HEK293 (cell line): Measurements from ENCODE around the gene IFNL4.

ENCODE experiments used
- EGR2 ChIP-seq: fragments of 450-650 bp; formaldehyde crosslinking; IDR thresholded peaks from 2 replicates; pipeline ENCODE4 v1.5.1; 2016; ENCODE audit warnings: low read depth, missing biosample characterization, missing genetic modification characterization
- FEZF1 ChIP-seq: fragments of 450-650 bp; formaldehyde crosslinking; IDR thresholded peaks from 2 replicates; pipeline ENCODE4 v1.5.1; 2016; ENCODE audit warnings: missing biosample characterization, missing genetic modification characterization
- GLIS1 ChIP-seq: fragments of 450-650 bp; formaldehyde crosslinking; IDR thresholded peaks from 2 replicates; pipeline ENCODE4 v1.5.1; 2016; ENCODE audit warnings: missing biosample characterization, missing genetic modification characterization
- GLIS2 ChIP-seq: fragments of 450-650 bp; formaldehyde crosslinking; IDR thresholded peaks from 2 replicates; pipeline ENCODE4 v1.5.1; 2016; ENCODE audit warnings: missing biosample characterization, missing genetic modification characterization
- IKZF3 ChIP-seq: fragments of 450-650 bp; IDR thresholded peaks from 2 replicates; pipeline ENCODE4 v1.5.0; 2018; ENCODE audit warnings: missing biosample characterization, mild to moderate bottlenecking, missing genetic modification characterization, moderate library complexity
- KLF1 ChIP-seq: fragments of 450-650 bp; formaldehyde crosslinking; IDR thresholded peaks from 2 replicates; pipeline ENCODE4 v1.5.1; 2016; ENCODE audit warnings: missing biosample characterization, missing genetic modification characterization
- MEIS1 ChIP-seq: sonication (generic); formaldehyde crosslinking; IDR thresholded peaks from 2 replicates; pipeline ENCODE4 v1.8.1; 2022; ENCODE audit warnings: missing genetic modification reagents, mild to moderate bottlenecking, borderline replicate concordance
- PRDM1 ChIP-seq: fragments of 450-650 bp; formaldehyde crosslinking; IDR thresholded peaks from 2 replicates; pipeline ENCODE4; 2016; ENCODE audit warnings: missing biosample characterization, missing genetic modification characterization
- SCRT2 ChIP-seq: fragments of 450-650 bp; formaldehyde crosslinking; IDR thresholded peaks from 2 replicates; pipeline ENCODE4 v1.5.1; 2016; ENCODE audit warnings: missing biosample characterization, missing genetic modification characterization
- YY1 ChIP-seq: fragments of 450-650 bp; formaldehyde crosslinking; IDR thresholded peaks from 2 replicates; pipeline ENCODE4 v1.5.1; 2018; ENCODE audit warnings: missing biosample characterization, missing genetic modification characterization
- YY2 ChIP-seq: fragments of 450-650 bp; formaldehyde crosslinking; IDR thresholded peaks from 2 replicates; pipeline ENCODE4 v1.5.1; 2016; ENCODE audit warnings: missing biosample characterization, missing genetic modification characterization
- ZBTB7A ChIP-seq: fragments of 450-650 bp; formaldehyde crosslinking; IDR thresholded peaks from 2 replicates; pipeline ENCODE4 v1.5.1; 2016; ENCODE audit warnings: low read depth, missing biosample characterization, missing genetic modification characterization
- ZFP37 ChIP-seq: fragments of 450-650 bp; formaldehyde crosslinking; IDR thresholded peaks from 2 replicates; pipeline ENCODE4 v1.5.1; 2016; ENCODE audit warnings: missing biosample characterization, missing genetic modification characterization
- ZNF155 ChIP-seq: fragments of 450-650 bp; formaldehyde crosslinking; IDR thresholded peaks from 2 replicates; pipeline ENCODE4 v1.5.1; 2016; ENCODE audit warnings: missing biosample characterization, missing genetic modification characterization
- ZNF175 ChIP-seq: fragments of 450-650 bp; formaldehyde crosslinking; IDR thresholded peaks from 2 replicates; pipeline ENCODE4 v1.5.1; 2016; ENCODE audit warnings: missing biosample characterization, missing genetic modification characterization
- ZNF248 ChIP-seq: fragments of 450-650 bp; formaldehyde crosslinking; IDR thresholded peaks from 2 replicates; pipeline ENCODE4 v1.5.1; 2017; ENCODE audit warnings: missing biosample characterization, missing genetic modification characterization
- ZNF302 ChIP-seq: fragments of 450-650 bp; formaldehyde crosslinking; IDR thresholded peaks from 2 replicates; pipeline ENCODE4 v1.5.1; 2016; ENCODE audit warnings: missing biosample characterization, missing genetic modification characterization, low read depth
- ZNF37A ChIP-seq: fragments of 450-650 bp; IDR thresholded peaks from 2 replicates; pipeline ENCODE4 v1.5.1; 2018; ENCODE audit warnings: missing biosample characterization, missing genetic modification characterization
- ZNF391 ChIP-seq: fragments of 450-650 bp; formaldehyde crosslinking; IDR thresholded peaks from 2 replicates; pipeline ENCODE4 v1.5.1; 2016; ENCODE audit warnings: low read depth, missing biosample characterization, missing genetic modification characterization, borderline replicate concordance
- ZNF600 ChIP-seq: fragments of 450-650 bp; formaldehyde crosslinking; IDR thresholded peaks from 2 replicates; pipeline ENCODE4 v1.5.1; 2016; ENCODE audit warnings: missing biosample characterization, missing genetic modification characterization
- ZNF76 ChIP-seq: fragments of 450-650 bp; formaldehyde crosslinking; IDR thresholded peaks from 2 replicates; pipeline ENCODE4; 2016; ENCODE audit warnings: low read depth, missing biosample characterization, missing genetic modification characterization, borderline replicate concordance
- ZNF792 ChIP-seq: fragments of 450-650 bp; formaldehyde crosslinking; IDR thresholded peaks from 2 replicates; pipeline ENCODE4 v1.5.1; 2016; ENCODE audit warnings: missing biosample characterization, missing genetic modification characterization
- TF ChIP-seq, protein P1 (sequence below): fragments of 450-650 bp; formaldehyde crosslinking; IDR thresholded peaks from 2 replicates; pipeline ENCODE4 v1.5.1; 2016; ENCODE audit warnings: missing biosample characterization, missing genetic modification characterization
- TF ChIP-seq, protein P2 (sequence below): fragments of 450-650 bp; formaldehyde crosslinking; IDR thresholded peaks from 2 replicates; pipeline ENCODE4 v1.5.1; 2016; ENCODE audit warnings: missing biosample characterization, missing genetic modification characterization
- TF ChIP-seq, protein P3 (sequence below): fragments of 450-650 bp; formaldehyde crosslinking; conservative IDR thresholded peaks from 2 replicates; pipeline ENCODE4 v1.5.1; 2016; ENCODE audit warnings: low read depth, missing biosample characterization, missing genetic modification characterization
- TF ChIP-seq, protein P4 (sequence below): fragments of 450-650 bp; formaldehyde crosslinking; IDR thresholded peaks from 2 replicates; pipeline ENCODE4 v1.5.1; 2016; ENCODE audit warnings: missing biosample characterization, missing genetic modification characterization, low read depth
- TF ChIP-seq, protein P5 (sequence below): fragments of 450-650 bp; formaldehyde crosslinking; IDR thresholded peaks from 2 replicates; pipeline ENCODE4 v1.5.1; 2017; ENCODE audit warnings: missing biosample characterization, missing genetic modification characterization
- TF ChIP-seq, protein P6 (sequence below): fragments of 450-650 bp; formaldehyde crosslinking; IDR thresholded peaks from 2 replicates; pipeline ENCODE4 v1.5.1; 2017; ENCODE audit warnings: missing biosample characterization, missing genetic modification characterization

The IFNL4 gene

DNA sequence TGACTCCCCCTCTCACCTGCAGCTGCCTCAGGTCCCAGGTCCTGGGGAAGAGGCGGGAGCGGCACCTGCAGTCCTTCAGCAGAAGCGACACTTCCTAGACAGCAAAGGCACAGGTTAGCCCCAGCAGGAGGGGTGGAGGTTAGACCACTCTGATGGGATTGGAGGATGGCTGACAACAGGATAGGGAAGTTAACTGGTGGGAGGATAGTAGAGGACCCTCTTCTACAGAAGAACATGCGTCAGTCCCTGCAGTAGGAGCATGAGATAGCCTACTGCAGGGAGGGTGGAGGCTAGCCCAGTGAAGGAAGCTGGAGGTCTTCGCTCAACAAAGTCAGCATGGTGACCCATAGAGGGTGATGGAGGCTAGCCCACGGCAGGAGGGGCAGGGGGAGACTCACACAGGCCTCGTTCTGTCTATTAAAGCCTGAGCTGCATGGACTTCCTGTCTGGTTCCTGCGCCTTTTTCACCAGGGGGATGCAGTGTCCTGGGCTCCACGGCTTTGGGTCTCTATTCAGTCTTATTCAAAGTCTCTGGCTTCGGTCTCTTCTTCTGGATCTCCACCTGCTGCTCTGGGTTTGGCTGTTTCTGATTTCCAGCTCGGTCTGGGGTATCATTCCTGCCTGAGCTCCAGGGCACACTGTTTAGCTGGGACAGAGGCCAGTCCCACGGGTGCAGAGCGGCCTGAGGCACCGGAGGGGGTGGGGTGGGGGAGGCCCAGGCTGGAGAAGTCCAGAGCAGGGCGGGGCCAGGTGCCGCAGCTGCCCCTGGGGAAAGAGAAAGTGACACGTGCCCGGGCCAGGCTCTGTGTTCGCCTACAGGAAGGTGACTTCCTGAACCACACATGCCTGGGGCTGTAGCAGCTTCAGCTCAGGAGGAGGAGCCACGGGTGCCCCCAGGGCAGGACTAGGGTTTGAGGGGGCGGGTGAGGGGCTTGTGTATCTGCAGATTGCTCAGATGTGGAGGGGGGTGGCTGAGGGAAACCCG, 11.2 kb downstream of the IFNL4 start (continued):
- TF ChIP-seq ZNF600 (tag by site-specific recombination) (0 out of 2 replicates have a peak, but pooled peaks have one; percentile 11), YY1 (tag by site-specific recombination) (no peak), ZNF155 (tag by site-specific recombination) (no peak), KLF1 (peak; percentile 85), ZNF302 (tag by site-specific recombination) (no peak), GLIS2 (tag by site-specific recombination) (peak; percentile 51; the same call in 1 of the 2 replicates), EGR2 (tag by site-specific recombination) (peak; percentile 65; the same call in 1 of the 2 replicates), ZBTB7A (no peak), PRDM1 (tag by site-specific recombination) (no peak), FEZF1 (tag by site-specific recombination) (no peak), ZNF391 (no peak), IKZF3 (tag by site-specific recombination) (no peak), SCRT2 (tag by site-specific recombination) (no peak), ZNF175 (tag by site-specific recombination) (no peak), YY2 (peak; percentile 6; the same call in 1 of the 2 replicates), ZFP37 (tag by site-specific recombination) (no peak), ZNF792 (tag by site-specific recombination) (no peak), MEIS1 (CRISPR knock-in tag) (no peak), ZNF37A (tag by site-specific recombination) (no peak), GLIS1 (tag by site-specific recombination) (peak; percentile 50), ZNF248 (no peak), ZNF76 (no peak)
- TF ChIP-seq, protein P1, sequence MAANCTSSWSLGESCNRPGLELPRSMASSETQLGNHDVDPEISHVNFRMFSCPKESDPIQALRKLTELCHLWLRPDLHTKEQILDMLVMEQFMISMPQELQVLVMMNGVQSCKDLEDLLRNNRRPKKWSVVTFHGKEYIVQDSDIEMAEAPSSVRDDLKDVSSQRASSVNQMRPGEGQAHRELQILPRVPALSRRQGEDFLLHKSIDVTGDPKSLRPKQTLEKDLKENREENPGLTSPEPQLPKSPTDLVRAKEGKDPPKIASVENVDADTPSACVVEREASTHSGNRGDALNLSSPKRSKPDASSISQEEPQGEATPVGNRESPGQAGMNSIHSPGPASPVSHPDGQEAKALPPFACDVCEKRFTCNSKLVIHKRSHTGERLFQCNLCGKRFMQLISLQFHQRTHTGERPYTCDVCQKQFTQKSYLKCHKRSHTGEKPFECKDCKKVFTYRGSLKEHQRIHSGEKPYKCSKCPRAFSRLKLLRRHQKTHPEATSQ = peak; percentile 96; the same call in 1 of the 2 replicates
- TF ChIP-seq, protein P2, sequence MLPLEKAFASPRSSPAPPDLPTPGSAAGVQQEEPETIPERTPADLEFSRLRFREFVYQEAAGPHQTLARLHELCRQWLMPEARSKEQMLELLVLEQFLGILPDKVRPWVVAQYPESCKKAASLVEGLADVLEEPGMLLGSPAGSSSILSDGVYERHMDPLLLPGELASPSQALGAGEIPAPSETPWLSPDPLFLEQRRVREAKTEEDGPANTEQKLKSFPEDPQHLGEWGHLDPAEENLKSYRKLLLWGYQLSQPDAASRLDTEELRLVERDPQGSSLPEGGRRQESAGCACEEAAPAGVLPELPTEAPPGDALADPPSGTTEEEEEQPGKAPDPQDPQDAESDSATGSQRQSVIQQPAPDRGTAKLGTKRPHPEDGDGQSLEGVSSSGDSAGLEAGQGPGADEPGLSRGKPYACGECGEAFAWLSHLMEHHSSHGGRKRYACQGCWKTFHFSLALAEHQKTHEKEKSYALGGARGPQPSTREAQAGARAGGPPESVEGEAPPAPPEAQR (tag by site-specific recombination) = no peak
- TF ChIP-seq, protein P3, sequence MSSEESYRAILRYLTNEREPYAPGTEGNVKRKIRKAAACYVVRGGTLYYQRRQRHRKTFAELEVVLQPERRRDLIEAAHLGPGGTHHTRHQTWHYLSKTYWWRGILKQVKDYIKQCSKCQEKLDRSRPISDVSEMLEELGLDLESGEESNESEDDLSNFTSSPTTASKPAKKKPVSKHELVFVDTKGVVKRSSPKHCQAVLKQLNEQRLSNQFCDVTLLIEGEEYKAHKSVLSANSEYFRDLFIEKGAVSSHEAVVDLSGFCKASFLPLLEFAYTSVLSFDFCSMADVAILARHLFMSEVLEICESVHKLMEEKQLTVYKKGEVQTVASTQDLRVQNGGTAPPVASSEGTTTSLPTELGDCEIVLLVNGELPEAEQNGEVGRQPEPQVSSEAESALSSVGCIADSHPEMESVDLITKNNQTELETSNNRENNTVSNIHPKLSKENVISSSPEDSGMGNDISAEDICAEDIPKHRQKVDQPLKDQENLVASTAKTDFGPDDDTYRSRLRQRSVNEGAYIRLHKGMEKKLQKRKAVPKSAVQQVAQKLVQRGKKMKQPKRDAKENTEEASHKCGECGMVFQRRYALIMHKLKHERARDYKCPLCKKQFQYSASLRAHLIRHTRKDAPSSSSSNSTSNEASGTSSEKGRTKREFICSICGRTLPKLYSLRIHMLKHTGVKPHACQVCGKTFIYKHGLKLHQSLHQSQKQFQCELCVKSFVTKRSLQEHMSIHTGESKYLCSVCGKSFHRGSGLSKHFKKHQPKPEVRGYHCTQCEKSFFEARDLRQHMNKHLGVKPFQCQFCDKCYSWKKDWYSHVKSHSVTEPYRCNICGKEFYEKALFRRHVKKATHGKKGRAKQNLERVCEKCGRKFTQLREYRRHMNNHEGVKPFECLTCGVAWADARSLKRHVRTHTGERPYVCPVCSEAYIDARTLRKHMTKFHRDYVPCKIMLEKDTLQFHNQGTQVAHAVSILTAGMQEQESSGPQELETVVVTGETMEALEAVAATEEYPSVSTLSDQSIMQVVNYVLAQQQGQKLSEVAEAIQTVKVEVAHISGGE (tag by site-specific recombination) = no peak
- TF ChIP-seq, protein P4, sequence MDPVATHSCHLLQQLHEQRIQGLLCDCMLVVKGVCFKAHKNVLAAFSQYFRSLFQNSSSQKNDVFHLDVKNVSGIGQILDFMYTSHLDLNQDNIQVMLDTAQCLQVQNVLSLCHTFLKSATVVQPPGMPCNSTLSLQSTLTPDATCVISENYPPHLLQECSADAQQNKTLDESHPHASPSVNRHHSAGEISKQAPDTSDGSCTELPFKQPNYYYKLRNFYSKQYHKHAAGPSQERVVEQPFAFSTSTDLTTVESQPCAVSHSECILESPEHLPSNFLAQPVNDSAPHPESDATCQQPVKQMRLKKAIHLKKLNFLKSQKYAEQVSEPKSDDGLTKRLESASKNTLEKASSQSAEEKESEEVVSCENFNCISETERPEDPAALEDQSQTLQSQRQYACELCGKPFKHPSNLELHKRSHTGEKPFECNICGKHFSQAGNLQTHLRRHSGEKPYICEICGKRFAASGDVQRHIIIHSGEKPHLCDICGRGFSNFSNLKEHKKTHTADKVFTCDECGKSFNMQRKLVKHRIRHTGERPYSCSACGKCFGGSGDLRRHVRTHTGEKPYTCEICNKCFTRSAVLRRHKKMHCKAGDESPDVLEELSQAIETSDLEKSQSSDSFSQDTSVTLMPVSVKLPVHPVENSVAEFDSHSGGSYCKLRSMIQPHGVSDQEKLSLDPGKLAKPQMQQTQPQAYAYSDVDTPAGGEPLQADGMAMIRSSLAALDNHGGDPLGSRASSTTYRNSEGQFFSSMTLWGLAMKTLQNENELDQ = no peak
- TF ChIP-seq, protein P5, sequence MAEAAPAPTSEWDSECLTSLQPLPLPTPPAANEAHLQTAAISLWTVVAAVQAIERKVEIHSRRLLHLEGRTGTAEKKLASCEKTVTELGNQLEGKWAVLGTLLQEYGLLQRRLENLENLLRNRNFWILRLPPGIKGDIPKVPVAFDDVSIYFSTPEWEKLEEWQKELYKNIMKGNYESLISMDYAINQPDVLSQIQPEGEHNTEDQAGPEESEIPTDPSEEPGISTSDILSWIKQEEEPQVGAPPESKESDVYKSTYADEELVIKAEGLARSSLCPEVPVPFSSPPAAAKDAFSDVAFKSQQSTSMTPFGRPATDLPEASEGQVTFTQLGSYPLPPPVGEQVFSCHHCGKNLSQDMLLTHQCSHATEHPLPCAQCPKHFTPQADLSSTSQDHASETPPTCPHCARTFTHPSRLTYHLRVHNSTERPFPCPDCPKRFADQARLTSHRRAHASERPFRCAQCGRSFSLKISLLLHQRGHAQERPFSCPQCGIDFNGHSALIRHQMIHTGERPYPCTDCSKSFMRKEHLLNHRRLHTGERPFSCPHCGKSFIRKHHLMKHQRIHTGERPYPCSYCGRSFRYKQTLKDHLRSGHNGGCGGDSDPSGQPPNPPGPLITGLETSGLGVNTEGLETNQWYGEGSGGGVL (tag by site-specific recombination) = peak; percentile 52
- TF ChIP-seq, protein P6, sequence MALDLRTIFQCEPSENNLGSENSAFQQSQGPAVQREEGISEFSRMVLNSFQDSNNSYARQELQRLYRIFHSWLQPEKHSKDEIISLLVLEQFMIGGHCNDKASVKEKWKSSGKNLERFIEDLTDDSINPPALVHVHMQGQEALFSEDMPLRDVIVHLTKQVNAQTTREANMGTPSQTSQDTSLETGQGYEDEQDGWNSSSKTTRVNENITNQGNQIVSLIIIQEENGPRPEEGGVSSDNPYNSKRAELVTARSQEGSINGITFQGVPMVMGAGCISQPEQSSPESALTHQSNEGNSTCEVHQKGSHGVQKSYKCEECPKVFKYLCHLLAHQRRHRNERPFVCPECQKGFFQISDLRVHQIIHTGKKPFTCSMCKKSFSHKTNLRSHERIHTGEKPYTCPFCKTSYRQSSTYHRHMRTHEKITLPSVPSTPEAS (tag by site-specific recombination) = no peak
